Cardiac fibroblast (primary cell): Measurements from ENCODE around the gene PLEK.
"Not testable (repeated sequence)": the region's sequence is repeated elsewhere in the genome, so short reads cannot be mapped to it uniquely, and the experiment has no call there.

Source experiments
- DNase-seq, 2 donors: peaks; one replicate each; pipeline versions ENCODE4 v3.0.0 to v3.0.0-alpha.2; 2010; ENCODE audit warnings: low read depth in 2 of 2
- H3K4me3 ChIP-seq, 2 donors: replicated peaks in 1 of 2; 1 replicate in 1 of 2; 2 replicates in 1 of 2; pipeline ENCODE4 v1.5.1; 2011; ENCODE audit warnings: low read depth in 2 of 2, low read length in 2 of 2, mild to moderate bottlenecking in 2 of 2, moderate library complexity in 1 of 2
- CTCF ChIP-seq: IDR thresholded peaks from one replicate; pipeline ENCODE4 v1.5.1; 2011; ENCODE audit warnings: low read depth, mild to moderate bottlenecking, low read length, inconsistent platforms

The PLEK gene

GRCh38 chr2:68340226-68341061 is 24.6 kb upstream of the PLEK start:
- no peak for DNase-seq
- H3K4me3 ChIP-seq, result no peak overlapping the region
- TF ChIP-seq CTCF, result no peak

- DNase-seq, result no peak
- H3K4me3 ChIP-seq, result no peak overlapping the region
- no peak for TF ChIP-seq CTCF
These were observed 24.1 kb upstream of the PLEK start for GRCh38 chr2:68341062-68341329.

- no peak overlapping the region for H3K4me3 ChIP-seq
- no peak for TF ChIP-seq CTCF
- no peak for DNase-seq
These were observed 23.5 kb upstream of the PLEK start for GRCh38 chr2:68341583-68341982.

- TF ChIP-seq CTCF, result no peak
- H3K4me3 ChIP-seq, result no peak overlapping the region
- no peak for DNase-seq
These were observed 22.6 kb upstream of the PLEK start for GRCh38 chr2:68342470-68342869.

- H3K4me3 ChIP-seq, result no peak overlapping the region
- TF ChIP-seq CTCF, result no peak
- DNase-seq, result no peak
These were observed 21.1 kb upstream of the PLEK start for GRCh38 chr2:68344031-68344430.

- DNase-seq, result no peak
- TF ChIP-seq CTCF, result no peak
- no peak overlapping the region for H3K4me3 ChIP-seq
These were observed 19.8 kb upstream of the PLEK start for GRCh38 chr2:68345129-68345875.

GRCh38 chr2:68349091-68349490 is 16.0 kb upstream of the PLEK start:
- H3K4me3 ChIP-seq, DNase-seq: not testable (repeated sequence)
